AG04450 (cell line): Measurements from ENCODE around the gene PPP1R14C. TPM values are rescaled to one million over a fixed set of nuclear protein-coding genes. Genes with fewer than 3 reads are reported as not detected.

Source experiments
- polyA plus RNA-seq: library from polyadenylated mRNA; depleted of rRNA; stranded (reverse); fragments of >200 nt; gene quantifications from 2 replicates; pipeline ENCODE4 v1.2.3, GENCODE V29; 2011; rRNA removed
- small RNA-seq: library from RNA; depleted of rRNA; stranded (forward); fragments of <200 nt; gene quantifications from one replicate; pipeline ENCODE3, GENCODE V24; 2012; ENCODE audit warnings: low read depth; ENCODE audit not compliant: insufficient read length

PPP1R14C gene
- polyA plus RNA-seq, 1 experiment, result not detected

Small RNA genes lying within 50 kb of the gene (small RNA-seq; reads per million reads assigned to genes)
- gene RF01210, result not detected

Other genes starting within 250 kb of the PPP1R14C start
- not detected in 2 replicates for gene RAET1E, start 244.9 kb upstream of the PPP1R14C start, polyA plus RNA-seq
- 3.0 TPM in 2 replicates for gene RAET1G, start 219.9 kb upstream of the PPP1R14C start, polyA plus RNA-seq
- 6.3 and 7.9 TPM in 2 replicates for gene ULBP2, start 201.0 kb upstream of the PPP1R14C start, polyA plus RNA-seq
- 2.6 and 2.8 TPM in 2 replicates for gene ULBP1, start 179.1 kb upstream of the PPP1R14C start, polyA plus RNA-seq
- not detected in 2 replicates for gene RAET1L, start 117.5 kb upstream of the PPP1R14C start, polyA plus RNA-seq
- 13.1 and 16.0 TPM in 2 replicates for gene ULBP3, start 73.9 kb upstream of the PPP1R14C start, polyA plus RNA-seq
- gene IYD, start 226.0 kb downstream of the PPP1R14C start, polyA plus RNA-seq, result not detected in 2 replicates